ENCODE results near the gene LRRC45.

DNA sequence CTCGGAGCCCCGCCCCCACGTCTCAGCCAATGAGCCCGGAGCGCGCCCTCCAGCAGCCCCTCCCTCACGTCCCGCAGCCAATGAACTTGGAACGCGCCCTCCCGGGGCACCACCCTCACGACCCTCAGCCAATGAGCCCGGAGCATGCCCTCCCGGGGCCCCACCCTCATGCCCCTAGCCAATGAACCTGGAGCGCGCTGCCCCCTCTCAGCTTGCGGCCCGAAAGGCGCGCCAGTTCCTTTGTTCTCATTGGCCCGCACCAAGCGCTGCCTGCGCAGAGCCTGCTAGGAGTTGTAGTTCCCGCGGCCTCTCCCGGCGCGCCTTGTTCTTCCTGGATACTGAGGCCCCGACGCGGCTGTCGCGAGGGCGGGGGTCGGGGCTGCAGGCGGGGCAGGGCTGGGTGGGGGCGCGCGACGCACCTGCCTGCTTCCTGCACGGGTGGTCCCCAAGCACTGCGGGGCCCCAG, at the start of gene LRRC45:
- TF ChIP-seq CTCF (IDR thresholded peaks at IDR 0.05) (no peak), POLR2A (IDR thresholded peaks at IDR 0.05) (no peak)

Data from prostate gland (tissue), 2 donors.